ENCODE results near the gene GBA2.

Gene GBA2

DNA sequence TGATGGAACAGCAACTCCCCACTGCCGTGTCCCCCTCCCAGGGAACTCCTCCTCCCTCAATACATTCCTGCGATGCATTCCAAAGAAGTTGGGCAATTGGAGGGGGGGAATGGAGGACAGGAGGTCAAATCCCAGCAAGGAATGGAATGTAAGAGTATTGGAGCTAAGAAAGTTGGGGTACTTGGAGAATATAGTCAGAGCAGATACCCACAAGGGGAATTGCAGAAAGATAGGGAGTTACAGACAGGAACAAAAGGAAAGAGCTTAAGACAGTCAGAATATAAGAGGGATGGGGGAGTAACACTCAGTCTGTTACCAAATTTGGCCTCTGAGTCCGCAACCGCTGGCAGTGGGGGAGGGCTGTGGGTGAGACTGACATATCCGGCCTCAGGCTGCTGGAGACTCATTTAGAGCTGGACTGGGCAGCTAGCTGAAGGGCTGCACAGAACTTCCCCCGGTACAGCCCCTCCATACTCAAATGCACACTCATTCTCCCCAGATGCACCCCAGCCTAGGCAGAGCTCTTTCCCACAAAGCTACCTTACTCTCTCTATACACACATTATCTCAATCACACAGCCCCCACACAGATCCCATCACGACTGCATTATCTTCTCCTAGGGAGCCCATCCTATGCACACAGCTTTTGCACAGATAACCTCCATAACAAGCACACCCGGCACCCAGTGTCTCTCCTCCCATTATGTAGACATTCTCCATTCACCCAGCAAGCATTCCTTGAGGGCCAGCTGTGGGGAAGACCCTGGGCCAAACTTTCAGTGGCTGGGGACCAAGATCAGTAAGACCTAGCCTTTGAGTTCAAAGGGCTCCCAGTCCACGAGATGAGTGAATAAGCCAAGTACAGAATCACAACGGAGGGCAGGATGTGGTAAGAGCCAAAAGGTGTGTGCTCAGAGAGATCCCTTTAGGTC is 20.7 kb downstream of the GBA2 start:
- ChIA-PET CTCF (interaction anchor here (1.0 to 1.9 kb wide), 2 partner anchors 31 to 32 kb away, joined by 3 to 6 read pairs; no protein-coding TSS in a partner anchor), POLR2A (no interaction called here)
- no peak for DNase-seq (ENCODE audit: extremely low spot score)
- TF ChIP-seq ARNT (IDR thresholded peaks at IDR 0.05) (no peak), FOXK2 (IDR thresholded peaks at IDR 0.05) (no peak), NFRKB (IDR thresholded peaks at IDR 0.05) (no peak), FOXM1 (IDR thresholded peaks at IDR 0.05; ENCODE audit: borderline replicate concordance) (no peak), BHLHE40 (IDR thresholded peaks at IDR 0.05; ENCODE audit: borderline replicate concordance) (no peak), HDGF (IDR thresholded peaks at IDR 0.05; ENCODE audit: borderline replicate concordance) (no peak), FOXA1 (IDR thresholded peaks at IDR 0.05) (no peak), LEF1 (IDR thresholded peaks at IDR 0.05; ENCODE audit: borderline replicate concordance) (no peak), SP1 (IDR thresholded peaks at IDR 0.05) (no peak), SUZ12 (IDR thresholded peaks at IDR 0.05) (no peak), L3MBTL2 (conservative IDR thresholded peaks at IDR 0.05) (no peak), TARDBP (IDR thresholded peaks at IDR 0.05) (no peak)
- TF ChIP-seq, protein P1, sequence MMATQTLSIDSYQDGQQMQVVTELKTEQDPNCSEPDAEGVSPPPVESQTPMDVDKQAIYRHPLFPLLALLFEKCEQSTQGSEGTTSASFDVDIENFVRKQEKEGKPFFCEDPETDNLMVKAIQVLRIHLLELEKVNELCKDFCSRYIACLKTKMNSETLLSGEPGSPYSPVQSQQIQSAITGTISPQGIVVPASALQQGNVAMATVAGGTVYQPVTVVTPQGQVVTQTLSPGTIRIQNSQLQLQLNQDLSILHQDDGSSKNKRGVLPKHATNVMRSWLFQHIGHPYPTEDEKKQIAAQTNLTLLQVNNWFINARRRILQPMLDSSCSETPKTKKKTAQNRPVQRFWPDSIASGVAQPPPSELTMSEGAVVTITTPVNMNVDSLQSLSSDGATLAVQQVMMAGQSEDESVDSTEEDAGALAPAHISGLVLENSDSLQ (IDR thresholded peaks at IDR 0.05) = no peak

DNA sequence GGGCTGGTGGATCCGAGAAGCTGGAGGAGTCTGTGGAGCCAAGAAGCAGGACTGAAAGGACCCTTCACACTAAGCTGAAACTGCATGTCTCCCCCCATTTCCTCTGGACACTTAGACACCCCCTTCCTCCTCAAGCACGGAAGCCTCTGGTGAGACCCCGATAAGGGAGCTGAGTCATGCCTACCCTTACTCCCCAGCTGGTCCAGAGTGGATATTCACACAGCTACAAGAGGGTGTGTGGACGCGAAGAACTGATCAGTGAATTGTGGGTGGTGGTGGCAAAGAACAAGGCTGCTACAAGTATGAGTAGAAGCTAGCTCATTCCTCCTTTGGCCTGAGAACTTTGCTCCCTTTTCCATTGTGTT is 21.4 kb downstream of the GBA2 start:
- no peak for DNase-seq (ENCODE audit: extremely low spot score)
- ChIA-PET CTCF (interaction anchor here (1.0 to 1.9 kb wide), 2 partner anchors 30 to 31 kb away, joined by 3 to 6 read pairs; no protein-coding TSS in a partner anchor), POLR2A (no interaction called here)
- no peak for TF ChIP-seq LEF1 (IDR thresholded peaks at IDR 0.05; ENCODE audit: borderline replicate concordance)
- no peak for TF ChIP-seq FOXA1 (IDR thresholded peaks at IDR 0.05)
- TF ChIP-seq, protein P1 (IDR thresholded peaks at IDR 0.05) = no peak
- no peak for TF ChIP-seq BHLHE40 (IDR thresholded peaks at IDR 0.05; ENCODE audit: borderline replicate concordance)
- TF ChIP-seq ARNT (IDR thresholded peaks at IDR 0.05) = no peak
- no peak for TF ChIP-seq ZNF384 (IDR thresholded peaks at IDR 0.05)
- no peak for TF ChIP-seq TARDBP (IDR thresholded peaks at IDR 0.05)
- TF ChIP-seq NFRKB (IDR thresholded peaks at IDR 0.05) = no peak
- no peak for TF ChIP-seq HDGF (IDR thresholded peaks at IDR 0.05; ENCODE audit: borderline replicate concordance)
- no peak for TF ChIP-seq FOXM1 (IDR thresholded peaks at IDR 0.05; ENCODE audit: borderline replicate concordance)
- TF ChIP-seq FOXK2 (IDR thresholded peaks at IDR 0.05) = no peak
- no peak for TF ChIP-seq SP1 (IDR thresholded peaks at IDR 0.05)
- TF ChIP-seq SUZ12 (IDR thresholded peaks at IDR 0.05) = no peak
- TF ChIP-seq CTBP1 (IDR thresholded peaks at IDR 0.05; ENCODE audit: borderline replicate concordance) = no peak
- TF ChIP-seq L3MBTL2 (conservative IDR thresholded peaks at IDR 0.05) = no peak
- TF ChIP-seq ELF4 (IDR thresholded peaks at IDR 0.05) = no peak

DNA sequence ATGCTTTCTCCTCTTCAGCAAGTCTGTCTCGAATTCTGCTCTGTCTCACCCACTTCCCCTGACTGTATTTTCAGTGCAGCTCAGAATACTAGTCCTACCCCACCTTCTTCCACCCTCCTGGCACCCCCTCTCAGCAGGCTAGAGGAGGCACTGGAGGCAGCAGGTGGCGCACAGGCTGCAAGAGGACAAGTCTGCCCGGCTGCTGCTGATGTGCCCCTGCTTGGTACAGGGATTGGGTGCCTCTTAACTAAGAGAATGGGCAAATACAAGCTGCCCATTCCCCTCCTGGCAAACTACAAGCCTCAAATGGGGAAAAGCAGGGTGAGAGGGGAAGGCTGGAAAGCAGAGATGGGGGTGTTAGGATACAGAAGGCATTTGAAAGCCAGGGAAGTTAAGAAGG is 22.1 kb downstream of the GBA2 start:
- ChIA-PET CTCF (interaction anchor here (1.9 kb wide), 1 partner anchor 31 kb away, joined by 6 read pairs; no protein-coding TSS in a partner anchor), POLR2A (interaction anchor here (0.6 kb wide), 1 partner anchor 63 kb away, joined by 4 read pairs; no protein-coding TSS in a partner anchor)
- no peak for DNase-seq (ENCODE audit: extremely low spot score)
- TF ChIP-seq FOXK2 (IDR thresholded peaks at IDR 0.05) (no peak), SP1 (IDR thresholded peaks at IDR 0.05) (no peak), ELF4 (IDR thresholded peaks at IDR 0.05) (no peak), ZNF384 (IDR thresholded peaks at IDR 0.05) (no peak)
- TF ChIP-seq, protein P1 (IDR thresholded peaks at IDR 0.05) = no peak

DNA sequence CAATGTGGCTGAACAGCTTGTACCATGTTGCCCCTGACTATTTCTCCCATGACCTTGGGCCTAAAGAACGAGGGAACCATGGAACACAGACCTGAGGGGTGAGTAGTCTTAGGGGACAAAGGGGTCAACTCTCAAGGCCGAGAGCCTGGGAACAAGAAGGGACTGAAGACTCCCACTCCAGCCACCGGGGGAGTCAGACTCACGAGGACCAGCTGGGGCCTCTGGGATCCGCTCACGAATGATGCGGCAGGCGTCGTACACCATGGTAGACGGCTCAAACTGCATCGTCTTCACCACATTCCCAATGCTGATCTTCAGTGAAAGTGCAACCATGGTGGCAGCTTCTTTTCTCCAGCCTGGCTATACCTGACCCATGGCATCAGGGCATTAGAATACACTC is 23.7 kb downstream of the GBA2 start:
- ChIA-PET CTCF (interaction anchor here (1.6 kb wide), 1 partner anchor 29 kb away, joined by 6 read pairs; no protein-coding TSS in a partner anchor), POLR2A (interaction anchor here (0.9 kb wide), 1 partner anchor 68 kb away, joined by 3 read pairs; the partner anchor contains the start of genes CCDC107 and RMRP)
- no peak for TF ChIP-seq FOXA1 (IDR thresholded peaks at IDR 0.05)
- TF ChIP-seq BHLHE40 (IDR thresholded peaks at IDR 0.05; ENCODE audit: borderline replicate concordance) = no peak
- no peak for TF ChIP-seq L3MBTL2 (conservative IDR thresholded peaks at IDR 0.05)
- TF ChIP-seq CTBP1 (IDR thresholded peaks at IDR 0.05; ENCODE audit: borderline replicate concordance) = no peak
- no peak for TF ChIP-seq ZNF384 (IDR thresholded peaks at IDR 0.05)
- no peak for TF ChIP-seq FOXM1 (IDR thresholded peaks at IDR 0.05; ENCODE audit: borderline replicate concordance)
- no peak for DNase-seq (ENCODE audit: extremely low spot score)

DNA sequence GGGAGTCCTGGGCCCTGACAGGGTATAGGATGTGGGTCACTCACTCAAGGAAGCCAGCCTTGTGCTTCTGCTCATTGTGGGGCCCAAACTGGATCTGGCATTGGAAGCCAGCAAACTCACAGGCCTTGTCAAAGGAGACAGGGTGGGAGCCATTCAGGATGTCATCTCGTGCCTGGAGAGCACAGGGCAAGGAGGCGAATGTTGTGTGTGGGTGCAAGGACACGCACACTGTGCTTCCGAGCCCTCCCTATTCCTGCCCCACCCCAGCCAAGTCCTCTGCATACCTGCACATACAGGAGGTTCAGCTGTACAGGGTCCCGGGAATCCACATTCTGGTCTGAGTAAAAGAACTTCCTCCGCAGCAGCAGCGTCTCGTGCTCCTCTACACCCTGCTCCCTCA is 25.1 kb downstream of the GBA2 start:
- ChIA-PET POLR2A (no interaction called here), CTCF (no interaction called here)
- no peak for DNase-seq (ENCODE audit: extremely low spot score)
- TF ChIP-seq ARNT (IDR thresholded peaks at IDR 0.05) = no peak
- TF ChIP-seq CTBP1 (IDR thresholded peaks at IDR 0.05; ENCODE audit: borderline replicate concordance) = no peak
- TF ChIP-seq FOXK2 (IDR thresholded peaks at IDR 0.05) = no peak
- no peak for TF ChIP-seq BHLHE40 (IDR thresholded peaks at IDR 0.05; ENCODE audit: borderline replicate concordance)
- TF ChIP-seq SUZ12 (IDR thresholded peaks at IDR 0.05) = no peak
- TF ChIP-seq LEF1 (IDR thresholded peaks at IDR 0.05; ENCODE audit: borderline replicate concordance) = no peak
- no peak for TF ChIP-seq ELF4 (IDR thresholded peaks at IDR 0.05)

DNA sequence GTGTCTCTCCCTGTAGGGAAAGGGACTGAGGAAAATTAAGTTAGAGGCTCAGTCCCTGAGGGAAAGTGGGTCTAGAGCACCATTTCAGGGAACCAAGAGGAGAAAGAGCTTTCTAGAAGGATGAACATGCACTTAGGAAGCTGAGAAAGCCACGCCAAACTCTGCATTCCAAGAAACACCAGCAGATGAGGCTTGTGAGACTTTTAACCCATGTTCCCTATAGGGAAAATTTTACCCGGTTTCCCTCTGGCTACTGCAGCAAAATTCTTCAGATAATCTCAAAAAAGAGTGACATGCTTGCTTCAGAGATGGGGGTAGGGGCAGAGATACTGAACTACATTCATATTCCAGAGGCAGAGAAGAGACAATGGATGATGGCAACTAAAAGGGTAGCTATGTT is 25.6 kb downstream of the GBA2 start:
- CTCF ChIA-PET = no interaction called here
- POLR2A ChIA-PET = no interaction called here
- no peak for DNase-seq (ENCODE audit: extremely low spot score)
- no peak for TF ChIP-seq SUZ12 (IDR thresholded peaks at IDR 0.05)
- TF ChIP-seq, protein P1 (IDR thresholded peaks at IDR 0.05) = no peak
